GM19395 (cell line): Measurements from ENCODE around the gene TP53RK.

Experiments used
- ATAC-seq: cut with Tn5 transposase; IDR thresholded peaks from one replicate; pipeline ENCODE4 v1.9.1; 2021; ENCODE audit warnings: mild to moderate bottlenecking, moderate library complexity; ENCODE audit not compliant: unreplicated experiment

Gene TP53RK

GRCh38 chr20:46641424-46641823 lies 47.8 kb downstream of the TP53RK start:
- no peak for ATAC-seq

DNA sequence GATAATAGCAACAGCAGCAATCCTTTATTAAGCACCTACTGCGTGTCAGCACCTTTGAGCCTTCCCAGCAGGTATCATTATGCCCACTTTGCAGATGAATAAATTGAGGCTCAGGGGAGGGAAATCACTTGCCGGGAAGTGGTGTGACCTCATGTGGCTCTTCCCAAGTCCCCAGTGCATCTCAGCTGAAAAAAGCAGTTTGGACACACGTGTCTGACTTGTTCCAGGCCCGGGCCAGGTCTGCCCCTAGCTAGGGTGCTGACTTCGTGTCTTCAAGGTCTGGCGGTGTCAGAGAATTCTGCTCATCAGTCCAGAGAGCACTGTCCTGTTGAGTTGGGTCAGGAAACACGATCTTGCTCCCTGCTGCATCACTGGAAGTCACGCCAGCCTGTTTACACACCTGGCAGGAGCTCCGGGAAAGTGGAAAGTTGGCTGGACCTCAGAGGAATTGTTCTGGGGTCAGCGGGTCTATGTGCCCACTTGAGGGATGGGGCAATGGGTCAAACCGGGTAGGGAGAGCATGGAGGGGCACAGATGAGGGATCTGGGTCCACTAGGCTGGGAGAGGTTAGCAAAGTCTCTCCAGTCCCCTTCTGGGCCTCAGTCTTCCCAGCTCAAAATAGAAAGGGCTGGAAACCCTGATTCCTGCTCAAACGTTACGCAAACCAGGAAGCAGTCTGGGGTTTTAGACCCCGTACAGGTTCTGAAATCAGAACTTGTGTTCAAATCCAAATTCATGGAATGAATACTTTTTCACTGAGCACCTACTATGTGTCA lies 48.5 kb downstream of the TP53RK start:
- ATAC-seq, result no peak

DNA sequence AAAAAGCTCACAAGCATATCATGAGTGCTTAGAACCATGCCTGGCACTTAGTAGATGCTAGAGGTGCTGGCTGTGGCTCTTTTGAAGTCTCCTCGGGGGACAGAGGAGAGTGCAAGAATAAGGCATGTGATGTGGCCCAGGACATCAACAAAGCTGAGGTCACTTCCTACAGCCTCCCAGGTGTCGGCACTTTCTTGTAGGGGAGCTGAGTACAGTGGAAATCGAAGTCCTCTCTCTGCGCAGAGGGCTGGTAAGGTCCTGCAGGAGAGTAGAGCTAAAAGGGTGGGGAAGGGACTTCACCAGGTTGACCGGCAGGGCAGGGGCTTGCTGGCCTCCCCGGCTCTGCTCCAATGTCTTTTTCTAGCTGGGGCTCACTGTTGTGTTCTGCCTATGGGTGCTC lies 49.2 kb downstream of the TP53RK start:
- no peak for ATAC-seq

- ATAC-seq, result no peak
Measured at GRCh38 chr20:46639587-46639986, 49.7 kb downstream of the TP53RK start.

GRCh38 chr20:46638898-46639274 lies 50.4 kb downstream of the TP53RK start:
- ATAC-seq, result no peak

DNA sequence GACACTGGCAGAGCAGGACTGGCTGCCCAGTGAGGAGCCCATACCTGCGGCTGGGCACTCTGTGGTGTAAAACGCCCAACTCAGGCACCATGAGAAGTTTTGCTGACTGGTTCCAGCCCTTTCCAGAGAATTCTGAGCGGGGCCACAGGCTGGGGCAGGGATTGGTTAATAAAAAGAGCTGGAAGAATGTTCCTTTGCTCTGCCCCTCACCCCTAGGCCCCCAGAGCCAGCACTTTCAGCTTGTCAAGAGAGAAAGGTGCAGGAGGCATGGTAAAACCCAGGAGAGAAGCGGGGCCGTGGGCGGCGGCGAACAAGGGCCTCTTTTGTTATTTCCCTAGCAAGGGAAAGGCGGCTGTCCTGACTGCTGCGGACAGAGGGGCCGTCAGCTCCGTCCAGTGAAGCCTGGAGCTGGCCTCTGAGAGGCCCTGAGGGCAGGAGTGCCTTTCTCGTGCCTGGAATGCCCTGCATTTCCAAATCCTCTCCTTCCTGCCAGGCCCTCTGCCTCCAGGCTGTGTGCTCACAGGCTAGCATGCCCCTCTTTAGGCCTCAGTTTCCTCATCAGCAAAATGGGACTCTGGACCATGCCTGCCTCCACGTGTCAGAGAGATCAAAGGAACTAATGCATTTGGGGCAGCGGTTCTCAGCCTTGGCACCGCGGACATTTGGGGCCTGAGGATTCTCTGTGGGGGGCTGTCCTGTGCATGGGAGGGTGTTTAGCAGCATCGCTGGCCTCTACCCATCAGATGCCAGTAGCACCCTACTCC lies 50.9 kb downstream of the TP53RK start:
- ATAC-seq, result no peak

GRCh38 chr20:46637427-46638133 lies 51.7 kb downstream of the TP53RK start:
- no peak for ATAC-seq

DNA sequence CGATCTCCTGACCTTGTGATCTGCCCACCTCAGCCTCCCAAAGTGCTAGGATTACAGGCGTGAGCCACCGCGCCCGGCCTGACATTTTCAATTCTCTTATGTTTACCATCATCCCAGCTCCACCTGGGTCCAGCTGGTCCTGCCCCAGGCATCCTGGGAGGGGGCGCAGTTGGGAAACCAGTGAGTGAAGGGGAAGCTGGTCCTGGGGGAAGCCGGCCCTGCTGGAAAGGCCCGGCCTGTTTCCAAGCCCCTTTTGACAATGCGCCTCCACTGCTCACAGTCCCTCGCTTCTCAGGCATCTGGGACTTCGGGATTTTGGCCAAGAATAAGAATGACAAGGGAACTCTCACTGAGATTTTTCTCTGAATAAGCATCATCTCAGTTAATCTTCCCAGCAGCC lies 52.2 kb downstream of the TP53RK start:
- no peak for ATAC-seq

DNA sequence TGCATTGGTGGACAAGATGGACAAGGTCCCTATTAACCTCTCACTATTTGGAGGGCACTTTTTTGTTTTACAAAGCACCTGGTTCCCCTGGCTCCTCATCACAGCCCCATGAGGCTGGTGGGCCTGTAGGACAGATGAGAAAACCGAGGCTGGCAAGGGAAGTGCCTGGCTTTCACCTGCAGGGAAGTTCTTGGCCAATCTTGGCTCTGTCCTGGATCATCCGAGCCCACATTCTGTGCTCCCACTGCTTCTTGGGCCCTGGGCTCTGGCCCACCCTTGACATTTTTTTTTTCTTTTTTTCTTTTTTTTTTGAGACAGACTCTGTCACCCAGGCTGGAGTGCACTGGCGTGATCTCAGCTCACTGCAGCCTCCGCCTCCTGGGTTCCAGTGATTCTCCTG lies 52.7 kb downstream of the TP53RK start:
- no peak for ATAC-seq

- no peak for ATAC-seq
Measured at GRCh38 chr20:46635514-46636136, 53.6 kb downstream of the TP53RK start.

- ATAC-seq, result no peak
Measured at GRCh38 chr20:46634528-46634927, 54.7 kb downstream of the TP53RK start.
